IMR-90 (cell line): ENCODE data around the gene AMFR. TPM values are rescaled to one million over a fixed set of nuclear protein-coding genes. Genes with fewer than 3 reads are reported as not detected.

Experiments used
- ATAC-seq: fragments of 200-7000 bp; cut with Tn5 transposase; 2 replicates; pipeline ENCODE4 v1.9.1; 2020; ENCODE audit warnings: low read depth, mild to moderate bottlenecking, moderate library complexity
- BruUV-seq: library from RNA; stranded (reverse); fragments of 400-500 nt; replicated peaks from 2 replicates; lab custom pipeline; 2021; lab: Mats Ljungman, UMichigan
- CTCF ChIA-PET: fragments of 300-600 bp; formaldehyde crosslinking; extraction: SDS; loops from one replicate; lab custom pipeline; 2021; ENCODE audit warnings: antibody characterized with exemption; lab: Yijun Ruan, JAX
- POLR2A ChIA-PET: fragments of 300-600 bp; sonication (Branson Sonifier 250); formaldehyde crosslinking; loops from one replicate; lab custom pipeline; 2022; ENCODE audit warnings: antibody characterized with exemption; ENCODE audit not compliant: unreplicated experiment; lab: Charles Lee
- DNase-seq: peaks from one replicate; pipeline ENCODE4 v3.0.0; 2013
- H2AFZ ChIP-seq: replicated peaks from 2 replicates; pipeline ENCODE3; 2013; ENCODE audit warnings: low read length, mild to moderate bottlenecking; ENCODE audit not compliant: poor library complexity
- H2AK5ac ChIP-seq: 2 replicates; pipeline ENCODE4 v1.6.1; 2013; ENCODE audit warnings: low read depth, low read length, inconsistent platforms
- H2AK9ac ChIP-seq: replicated peaks from 2 replicates; pipeline ENCODE3; 2013; ENCODE audit warnings: mild to moderate bottlenecking, low read depth, low read length, moderate library complexity; ENCODE audit not compliant: poor library complexity
- H2BK120ac ChIP-seq: 2 replicates; pipeline ENCODE4 v1.6.1; 2013; ENCODE audit warnings: low read depth, low read length, inconsistent platforms
- H2BK15ac ChIP-seq: 3 replicates; pipeline ENCODE4 v1.6.1; 2013; ENCODE audit warnings: low read depth, low read length, inconsistent platforms
- H2BK20ac ChIP-seq: 2 replicates; pipeline ENCODE4 v1.6.1; 2013; ENCODE audit warnings: low read depth, mild to moderate bottlenecking, inconsistent platforms, low read length, moderate library complexity
- H2BK5ac ChIP-seq: 2 replicates; pipeline ENCODE4 v1.6.1; 2013; ENCODE audit warnings: mild to moderate bottlenecking, low read depth, low read length, inconsistent platforms; ENCODE audit not compliant: poor library complexity, severe bottlenecking
- H3K14ac ChIP-seq: replicated peaks from 2 replicates; pipeline ENCODE4 v1.6.1; 2013; ENCODE audit warnings: low read depth, low read length, inconsistent platforms
- H3K18ac ChIP-seq: 2 replicates; pipeline ENCODE4 v1.6.1; 2013; ENCODE audit warnings: low read depth, low read length, control low read depth
- H3K23ac ChIP-seq: 2 replicates; pipeline ENCODE4 v1.6.1; 2013; ENCODE audit warnings: low read depth, low read length, inconsistent platforms
- H3K27ac ChIP-seq: 2 replicates; pipeline ENCODE4 v1.5.1; 2013; ENCODE audit warnings: mild to moderate bottlenecking, control low read depth, low read length; ENCODE audit not compliant: insufficient read depth
- H3K27me3 ChIP-seq: 2 replicates; pipeline ENCODE4 v1.6.1; 2013; ENCODE audit warnings: low read length; ENCODE audit not compliant: control insufficient read depth, insufficient read depth
- H3K36me3 ChIP-seq: 2 replicates; pipeline ENCODE4 v1.6.1; 2013; ENCODE audit warnings: low read length, mixed read lengths; ENCODE audit not compliant: control insufficient read depth, insufficient read depth
- H3K4ac ChIP-seq: 2 replicates; pipeline ENCODE4 v1.6.1; 2013; ENCODE audit warnings: low read depth, low read length, inconsistent platforms
- H3K4me1 ChIP-seq: 2 replicates; pipeline ENCODE4 v1.6.1; 2013; ENCODE audit warnings: low read length, mixed read lengths; ENCODE audit not compliant: control insufficient read depth, insufficient read depth
- H3K4me2 ChIP-seq: 2 replicates; pipeline ENCODE4 v1.6.1; 2013; ENCODE audit warnings: low read depth, mild to moderate bottlenecking, control low read depth, low read length, moderate library complexity
- H3K4me3 ChIP-seq: 2 replicates; pipeline ENCODE4 v1.5.1; 2013; ENCODE audit warnings: low read depth, mild to moderate bottlenecking, control low read depth, low read length, moderate library complexity; ENCODE audit not compliant: insufficient read depth
- H3K56ac ChIP-seq: 2 replicates; pipeline ENCODE4 v1.6.1; 2013; ENCODE audit warnings: low read length, inconsistent platforms; ENCODE audit not compliant: insufficient read depth; ENCODE audit errors: extremely low read depth
- H3K79me1 ChIP-seq, 2 experiments: 2 replicates each; pipeline ENCODE4 v1.6.1; 2013; ENCODE audit warnings: low read length in 2 of 2, inconsistent platforms in 1 of 2, low read depth in 1 of 2
- H3K9ac ChIP-seq: 2 replicates; pipeline ENCODE4 v1.6.1; 2013; ENCODE audit warnings: low read depth, low read length, control low read depth
- H3K9me1 ChIP-seq: 2 replicates; pipeline ENCODE4 v1.6.1; 2013; ENCODE audit warnings: low read length, inconsistent platforms; ENCODE audit not compliant: insufficient read depth
- H3K9me3 ChIP-seq: 2 replicates; pipeline ENCODE4 v1.6.1; 2013; ENCODE audit warnings: low read length; ENCODE audit not compliant: control insufficient read depth, insufficient read depth
- H4K20me1 ChIP-seq: 2 replicates; pipeline ENCODE4 v1.6.1; 2013; ENCODE audit warnings: low read length, inconsistent platforms; ENCODE audit not compliant: insufficient read depth
- H4K5ac ChIP-seq: 2 replicates; pipeline ENCODE4 v1.6.1; 2013; ENCODE audit warnings: mild to moderate bottlenecking, low read depth, low read length, control low read depth
- H4K8ac ChIP-seq, 2 experiments: 2 replicates each; pipeline ENCODE4 v1.6.1; 2013; ENCODE audit warnings: low read depth in 2 of 2, low read length in 2 of 2, control low read depth in 1 of 2, inconsistent platforms in 1 of 2
- H4K91ac ChIP-seq: 2 replicates; pipeline ENCODE4 v1.6.1; 2013; ENCODE audit warnings: low read depth, low read length, inconsistent platforms; ENCODE audit not compliant: insufficient read depth
- BHLHE40 ChIP-seq: fragments of 150-350 bp; IDR thresholded peaks from 2 replicates; pipeline ENCODE4 v1.6.1; 2016; ENCODE audit warnings: mild to moderate bottlenecking, low read depth, low read length
- CHD1 ChIP-seq: IDR thresholded peaks from 2 replicates; pipeline ENCODE4 v1.6.1; 2012; ENCODE audit warnings: low read depth, low read length, improper control_type of control experiment
- CTCF ChIP-seq: conservative IDR thresholded peaks from 2 replicates; pipeline ENCODE4 v1.5.1; 2012; ENCODE audit warnings: mild to moderate bottlenecking, low read depth, low read length, improper control_type of control experiment
- ELK1 ChIP-seq: fragments of 150-350 bp; IDR thresholded peaks from 2 replicates; pipeline ENCODE4 v1.6.1; 2016; ENCODE audit warnings: low read depth, mild to moderate bottlenecking, low read length, moderate library complexity, borderline replicate concordance
- MAFK ChIP-seq: IDR thresholded peaks from 2 replicates; pipeline ENCODE4 v1.6.1; 2012; ENCODE audit warnings: low read depth, low read length, improper control_type of control experiment
- MAZ ChIP-seq: IDR thresholded peaks from 2 replicates; pipeline ENCODE4 v1.6.1; 2012; ENCODE audit warnings: low read depth, mild to moderate bottlenecking, low read length, improper control_type of control experiment, moderate library complexity, borderline replicate concordance
- NFE2L2 ChIP-seq: fragments of 150-350 bp; IDR thresholded peaks from 2 replicates; pipeline ENCODE4 v1.6.1; 2016; ENCODE audit warnings: low read depth, mild to moderate bottlenecking, low read length
- POLR2A ChIP-seq: IDR thresholded peaks from 2 replicates; pipeline ENCODE4 v1.6.1; 2012; ENCODE audit warnings: mild to moderate bottlenecking, low read depth, low read length
- RAD21 ChIP-seq: IDR thresholded peaks from 2 replicates; pipeline ENCODE4 v1.6.1; 2012; ENCODE audit warnings: low read length, improper control_type of control experiment
- RCOR1 ChIP-seq: IDR thresholded peaks from 2 replicates; pipeline ENCODE4 v1.6.1; 2012; ENCODE audit warnings: mild to moderate bottlenecking, low read length, improper control_type of control experiment; ENCODE audit not compliant: insufficient replicate concordance
- RFX5 ChIP-seq: IDR thresholded peaks from 2 replicates; pipeline ENCODE4 v1.8.0; 2012; ENCODE audit warnings: low read depth, mild to moderate bottlenecking, low read length, moderate library complexity
- SMC3 ChIP-seq: fragments of 150-350 bp; IDR thresholded peaks from 2 replicates; pipeline ENCODE4 v1.6.1; 2016; ENCODE audit warnings: low read depth, mild to moderate bottlenecking, antibody characterized with exemption, low read length, moderate library complexity
- WGBS, 2 experiments: methylation state at CpG; one replicate each; pipeline versions ENCODE4 v1.1.5 to v1.1.7; 2013; ENCODE audit warnings: missing lambda C conversion rate in 2 of 2; ENCODE audit not compliant: insufficient read length in 1 of 2; ENCODE audit errors: extremely low coverage in 2 of 2; 5-methylcytosine and 5-hydroxymethylcytosine counted together
- dilution Hi-C: fragments of 300-500 bp; cut with HindIII; formaldehyde crosslinking; loops from one replicate; pipeline ENCODE4 v1.14.3; 2018; ENCODE audit warnings: low sequenced_read_pairs; ENCODE audit not compliant: unreplicated experiment
- in situ Hi-C: fragments of 300-500 bp; cut with MboI; formaldehyde crosslinking; loops from 3 replicates; pipeline ENCODE4 v1.14.3; 2019; ENCODE audit warnings: low sequenced_read_pairs, inconsistent platforms, mixed read lengths
- intact Hi-C: fragments of 100-400 bp; cut with micrococcal nuclease; formaldehyde crosslinking; loops from 2 replicates; pipeline ENCODE4 v1.10.0; 2022
- polyA plus RNA-seq, 3 experiments: library from polyadenylated mRNA; depleted of rRNA; stranded (reverse); fragments of >200 nt; gene quantifications; 2 replicates each; pipeline ENCODE4 v1.2.3, GENCODE V29; 2012; ENCODE audit warnings: low replicate concordance in 1 of 3
- total RNA-seq: library from RNA; depleted of rRNA; stranded (reverse); fragments of >200 nt; gene quantifications from 2 replicates; pipeline ENCODE4 v1.2.3, GENCODE V29; 2012
- TF ChIP-seq, protein P1 (sequence below): fragments of 150-350 bp; IDR thresholded peaks from 2 replicates; pipeline ENCODE4 v1.6.1; 2017; ENCODE audit warnings: mild to moderate bottlenecking, antibody characterized with exemption, low read length, low read depth

Gene AMFR
- total and polyA plus RNA-seq, 2 of the 4 experiments (the other 2 are of a cell fraction): 60.7 to 216 TPM

GRCh38 chr16:56423584-56424403, 1.6 kb downstream of the AMFR start:
- DNase-seq (no peak), ATAC-seq (no peak)
- Histone ChIP-seq H3K9me3 (no peaks in the 10 kb centered on the region), H3K79me1 (peaks cover 2 to 56% of the 10 kb centered on the region in 2 experiments; a peak in 2 of 4 replicates), H2AK9ac (no peak overlapping the region), H2BK15ac (no peak overlapping the region), H2BK5ac (no peak overlapping the region), H2AFZ (no peak overlapping the region), H3K4me1 (peaks cover 13% of the 10 kb centered on the region), H3K4me2 (peak overlapping the region; percentile 96), H4K20me1 (peaks cover 45% of the 10 kb centered on the region), H3K4ac (no peak overlapping the region; the same call in 1 of the 2 replicates), H3K27ac (peak overlapping the region; percentile 84), H3K9ac (peak overlapping the region; percentile 94), H3K18ac (peak overlapping the region; percentile 14; the same call in 1 of the 2 replicates), H3K23ac (peak overlapping the region; percentile 47), H4K91ac (no peak overlapping the region), H3K56ac (0 out of 2 replicates have a peak overlapping the region, but pooled peaks have one; percentile 1), H3K27me3 (no peaks in the 10 kb centered on the region), H4K5ac (peak overlapping the region; percentile 12; the same call in 1 of the 2 replicates), H3K14ac (peak overlapping the region; percentile 8; the same call in 1 of the 2 replicates), H2AK5ac (no peak overlapping the region), H3K4me3 (peak overlapping the region; percentile 93), H4K8ac (peak overlapping the region in 1 of 2 experiments; percentile 25; a peak in 1 of 4 replicates), H2BK120ac (no peak overlapping the region), H3K36me3 (peaks cover 3% of the 10 kb centered on the region; the same call in 1 of the 2 replicates), H3K9me1 (peaks cover 17% of the 10 kb centered on the region), H2BK20ac (no peak overlapping the region)
- 0% methylated on average over 1 of the region's 7 CpGs; no CpG with 5 or more reads in 1 of the 2 experiments for WGBS, 2 experiments
- intact Hi-C loops (loop anchor here (1.0 to 2.0 kb wide), 2 partner anchors 67 to 91 kb away; no protein-coding TSS in a partner anchor), dilution Hi-C loops (no loop called here), in situ Hi-C loops (no loop called here)
- CTCF ChIA-PET: interaction anchor here (0.5 kb wide), 1 partner anchor 17 kb away, joined by 3 read pairs; no protein-coding TSS in a partner anchor
- POLR2A ChIA-PET: no interaction called here
- TF ChIP-seq RCOR1 (no peak), MAFK (no peak), RFX5 (no peak), CHD1 (no peak), BHLHE40 (no peak), POLR2A (no peak), SMC3 (no peak), MAZ (no peak), NFE2L2 (no peak), CTCF (no peak), RAD21 (no peak), ELK1 (no peak)
- TF ChIP-seq, protein P1, sequence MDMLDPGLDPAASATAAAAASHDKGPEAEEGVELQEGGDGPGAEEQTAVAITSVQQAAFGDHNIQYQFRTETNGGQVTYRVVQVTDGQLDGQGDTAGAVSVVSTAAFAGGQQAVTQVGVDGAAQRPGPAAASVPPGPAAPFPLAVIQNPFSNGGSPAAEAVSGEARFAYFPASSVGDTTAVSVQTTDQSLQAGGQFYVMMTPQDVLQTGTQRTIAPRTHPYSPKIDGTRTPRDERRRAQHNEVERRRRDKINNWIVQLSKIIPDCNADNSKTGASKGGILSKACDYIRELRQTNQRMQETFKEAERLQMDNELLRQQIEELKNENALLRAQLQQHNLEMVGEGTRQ: no peak
- TSS peak; percentile 36 for BruUV-seq
